ENCODE results near the gene CDKAL1. TPM values are rescaled to one million over a fixed set of nuclear protein-coding genes. Genes with fewer than 3 reads are reported as not detected.
A peak's percentile ranks its signal among the peaks of the same experiment; 100 is the strongest.

The CDKAL1 gene
- total and polyA plus RNA-seq, 2 donors (not counting 3 experiments of a cell fraction or from before 2014, with no cell fraction given), result 6.1 to 20.5 TPM

DNA sequence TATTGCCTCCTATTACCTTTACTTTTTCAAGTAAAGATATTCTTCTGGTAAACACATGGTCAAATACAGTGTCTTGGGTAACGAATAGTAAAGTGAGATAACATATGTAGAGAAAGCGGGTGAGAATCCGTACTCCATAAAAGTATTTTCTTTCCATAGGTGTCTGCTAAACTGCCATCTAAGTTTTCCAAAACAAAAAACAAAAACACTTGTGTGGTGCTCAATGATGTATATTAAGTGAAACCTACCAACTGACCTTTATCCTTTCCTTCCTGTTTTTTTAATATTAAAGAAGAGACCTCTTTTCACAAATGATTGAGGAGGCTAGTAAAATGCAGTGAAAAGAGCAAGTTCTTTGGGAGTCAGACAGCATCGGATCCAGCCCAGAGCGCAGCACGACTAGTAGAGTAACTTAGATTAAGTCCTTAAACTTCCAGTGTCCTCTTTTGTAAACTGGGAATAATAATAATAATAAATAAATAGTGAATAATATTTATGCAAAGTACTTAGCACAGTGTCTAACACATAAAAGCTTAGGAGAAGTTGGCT is 437 bp upstream of the CDKAL1 start:
- Histone ChIP-seq H2AFZ (ENCODE audit: low read depth, low read length) (peak overlapping the region; percentile 65), H3K79me2 (ENCODE audit: control insufficient read depth, insufficient read depth, low read length) (peaks cover 35% of the 10 kb centered on the region), H3K27ac (ENCODE audit: insufficient read depth, low read depth, low read length) (peak overlapping the region; percentile 77), H4K20me1 (replicated peaks; ENCODE audit: control insufficient read depth, extremely low read depth, insufficient read depth, low read length) (no peaks in the 10 kb centered on the region), H3K9ac (replicated peaks; ENCODE audit: extremely low read depth, insufficient read depth, low read length) (peak overlapping the region; percentile 87), H3K9me1 (replicated peaks; ENCODE audit: control insufficient read depth, extremely low read depth, insufficient read depth, low read length) (no peaks in the 10 kb centered on the region), H3K9me3 (replicated peaks; ENCODE audit: control insufficient read depth, insufficient read depth, low read length) (no peaks in the 10 kb centered on the region), H3K4me1 (ENCODE audit: control insufficient read depth, extremely low read depth, insufficient read depth, low read length) (peaks cover 10% of the 10 kb centered on the region), H3K4me3 (replicated peaks in 1 of 3; ENCODE audit: insufficient read depth in 1 of 3, low read depth in 1 of 3, low read length in 3 of 3) (peak overlapping the region in 2 of 3 experiments; percentile 90 to 99), H3K27me3 (ENCODE audit: control insufficient read depth in 2 of 2, insufficient read depth in 2 of 2, low read length in 2 of 2) (no peaks in the 10 kb centered on the region), H3K36me3 (ENCODE audit: control insufficient read depth in 2 of 2, extremely low read depth in 1 of 2, insufficient read depth in 2 of 2, low read length in 2 of 2) (no peaks in the 10 kb centered on the region), H3K4me2 (ENCODE audit: insufficient read depth, low read length) (peak overlapping the region; percentile 92)
- dilution Hi-C loops (cut with MboI; ENCODE audit: extremely low pct_ligation_motif_present, low sequenced_read_pairs), result no loop called here
- DNase-seq (ENCODE audit: low read depth, low spot score) (peak; percentile 10), FAIRE-seq (no peak)
- BruUV-seq (replicated peaks), result TSS peak; percentile 81
- intact Hi-C loops (cut with micrococcal nuclease), result no loop called here
- POLR2A ChIA-PET, result no interaction called here
- CTCF ChIA-PET, result interaction anchor here (1.4 to 4.1 kb wide), 2 partner anchors 133 kb away, joined by 6 to 27 read pairs; partner anchors contain the start of gene E2F3
- TF ChIP-seq, protein P1, sequence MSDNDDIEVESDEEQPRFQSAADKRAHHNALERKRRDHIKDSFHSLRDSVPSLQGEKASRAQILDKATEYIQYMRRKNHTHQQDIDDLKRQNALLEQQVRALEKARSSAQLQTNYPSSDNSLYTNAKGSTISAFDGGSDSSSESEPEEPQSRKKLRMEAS (IDR thresholded peaks at IDR 0.05; ENCODE audit: insufficient read depth, insufficient read length), result no peak
- TF ChIP-seq MYC (IDR thresholded peaks at IDR 0.05; ENCODE audit: low read depth, low read length), result no peak
- TF ChIP-seq POLR2AphosphoS5 (IDR thresholded peaks at IDR 0.05; ENCODE audit: insufficient read depth, low read depth, low read length), result no peak
- no peak for TF ChIP-seq FOS (IDR thresholded peaks at IDR 0.05; ENCODE audit: borderline replicate concordance, insufficient read depth, low read length)
- TF ChIP-seq CTCF (IDR thresholded peaks at IDR 0.05; ENCODE audit: extremely low read depth in 1 of 2, insufficient read depth in 1 of 2, low read depth in 1 of 2, low read length in 2 of 2), result no peak
- no peak for TF ChIP-seq EZH2 (IDR thresholded peaks at IDR 0.05; ENCODE audit: borderline replicate concordance, low read depth, low read length, severe bottlenecking)
- TF ChIP-seq GATA2 (IDR thresholded peaks at IDR 0.05; ENCODE audit: insufficient read depth, insufficient read length, low read depth, low read length), result no peak
- no peak for TF ChIP-seq POLR2A (IDR thresholded peaks at IDR 0.05; ENCODE audit: low read depth, low read length)
- no peak for TF ChIP-seq JUN (IDR thresholded peaks at IDR 0.05; ENCODE audit: borderline replicate concordance, insufficient read depth, insufficient read length, low read depth)
